ENCODE data around the gene ESM1. TPM values are rescaled to one million over a fixed set of nuclear protein-coding genes. Genes with fewer than 3 reads are reported as not detected.

Gene ESM1
- total RNA-seq, 1 experiment from 2014 or later, result not detected

GRCh38 chr5:54969242-54969641 is 16.2 kb downstream of the ESM1 start:
- DNase-seq (ENCODE audit: low read depth, low spot score) (no peak), ATAC-seq (no peak)
- Histone ChIP-seq H3K4me3 (ENCODE audit: low read depth in 2 of 2, low read length in 2 of 2) (no peak overlapping the region), H3K27me3 (ENCODE audit: control insufficient read depth, insufficient read depth, low read length) (peaks cover 8% of the 10 kb centered on the region), H3K27ac (ENCODE audit: low read length) (no peak overlapping the region), H3K36me3 (ENCODE audit: control insufficient read depth, insufficient read depth, low read length) (no peaks in the 10 kb centered on the region), H3K9me3 (ENCODE audit: control insufficient read depth, insufficient read depth, low read depth, low read length) (no peaks in the 10 kb centered on the region), H3K4me1 (ENCODE audit: control insufficient read depth, insufficient read depth, low read length) (no peaks in the 10 kb centered on the region)
- in situ Hi-C loops (cut with HindIII; ENCODE audit: low pct_unique_long_range_greater_than_20kb, low sequenced_read_pairs), result no loop called here
- CTCF ChIA-PET, result no interaction called here
- intact Hi-C loops (cut with micrococcal nuclease; ENCODE audit: unreplicated experiment), result no loop called here
- no TSS peak for BruUV-seq (replicated peaks)
- TF ChIP-seq SIN3A (IDR thresholded peaks at IDR 0.05; ENCODE audit: borderline replicate concordance, insufficient read depth, low read depth, low read length), result no peak
- no peak for TF ChIP-seq TCF7L2 (IDR thresholded peaks at IDR 0.05; ENCODE audit: low read depth, low read length)
- POLR2A ChIA-PET, result no interaction called here

DNA sequence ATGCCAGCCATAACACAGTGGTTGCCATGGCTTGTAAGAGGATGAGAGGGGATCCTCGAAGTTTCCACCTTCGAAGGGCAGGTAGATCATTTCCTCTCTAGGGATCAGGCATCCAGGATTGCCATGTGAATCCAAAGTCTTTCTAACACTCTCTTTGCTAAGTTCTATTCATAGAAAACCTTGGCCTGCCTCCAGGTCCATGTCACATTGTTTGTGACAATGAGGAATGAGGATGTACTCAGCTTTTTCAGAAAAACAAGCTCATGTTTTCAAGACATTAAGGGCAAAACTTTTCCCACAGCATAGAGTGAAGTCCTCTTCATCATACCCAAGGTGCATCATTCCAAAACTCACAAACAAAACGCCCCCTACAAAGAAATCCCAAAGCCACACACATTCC is 19.6 kb downstream of the ESM1 start:
- in situ Hi-C loops (cut with HindIII; ENCODE audit: low pct_unique_long_range_greater_than_20kb, low sequenced_read_pairs), result no loop called here
- ChIA-PET POLR2A (interaction anchor here (0.9 kb wide), 1 partner anchor 194 kb away, joined by 4 read pairs; no protein-coding TSS in a partner anchor), CTCF (no interaction called here)
- TF ChIP-seq TCF7L2 (IDR thresholded peaks at IDR 0.05; ENCODE audit: low read depth, low read length), result no peak
- TF ChIP-seq POLR2AphosphoS5 (IDR thresholded peaks at IDR 0.05; ENCODE audit: low read depth, low read length), result no peak
- TF ChIP-seq REST (IDR thresholded peaks at IDR 0.05; ENCODE audit: insufficient read depth in 1 of 2, low read depth in 2 of 2, low read length in 1 of 2), result no peak
- no peak for TF ChIP-seq SIN3A (IDR thresholded peaks at IDR 0.05; ENCODE audit: borderline replicate concordance, insufficient read depth, low read depth, low read length)
- TF ChIP-seq CTCF (IDR thresholded peaks at IDR 0.05), result no peak
- BruUV-seq (replicated peaks), result no TSS peak
- Histone ChIP-seq H3K27me3 (ENCODE audit: control insufficient read depth, insufficient read depth, low read length) (peaks cover 8% of the 10 kb centered on the region), H3K27ac (ENCODE audit: low read length) (no peak overlapping the region), H3K4me1 (ENCODE audit: control insufficient read depth, insufficient read depth, low read length) (no peaks in the 10 kb centered on the region), H3K4me3 (ENCODE audit: low read depth in 2 of 2, low read length in 2 of 2) (no peak overlapping the region), H3K9me3 (ENCODE audit: control insufficient read depth, insufficient read depth, low read depth, low read length) (no peaks in the 10 kb centered on the region), H3K36me3 (ENCODE audit: control insufficient read depth, insufficient read depth, low read length) (no peaks in the 10 kb centered on the region)
- no peak for ATAC-seq
- intact Hi-C loops (cut with micrococcal nuclease; ENCODE audit: unreplicated experiment), result no loop called here
- DNase-seq (ENCODE audit: low read depth, low spot score), result no peak

- intact Hi-C loops (cut with micrococcal nuclease; ENCODE audit: unreplicated experiment) (no loop called here), in situ Hi-C loops (cut with HindIII; ENCODE audit: low pct_unique_long_range_greater_than_20kb, low sequenced_read_pairs) (no loop called here)
- ATAC-seq (no peak), DNase-seq (ENCODE audit: low read depth, low spot score) (no peak)
- no TSS peak for BruUV-seq (replicated peaks)
- H3K4me1 ChIP-seq (ENCODE audit: control insufficient read depth, insufficient read depth, low read length), result no peaks in the 10 kb centered on the region
- peaks cover 4% of the 10 kb centered on the region; the same call in 1 of the 2 replicates for H3K27me3 ChIP-seq (ENCODE audit: control insufficient read depth, insufficient read depth, low read length)
- POLR2A ChIA-PET, result no interaction called here
- no peaks in the 10 kb centered on the region for H3K9me3 ChIP-seq (ENCODE audit: control insufficient read depth, insufficient read depth, low read depth, low read length)
- CTCF ChIA-PET, result no interaction called here
- no peak overlapping the region for H3K27ac ChIP-seq (ENCODE audit: low read length)
- no peak for TF ChIP-seq REST (IDR thresholded peaks at IDR 0.05; ENCODE audit: insufficient read depth in 1 of 2, low read depth in 2 of 2, low read length in 1 of 2)
- TF ChIP-seq CTCF (IDR thresholded peaks at IDR 0.05), result no peak
- no peak for TF ChIP-seq TCF7L2 (IDR thresholded peaks at IDR 0.05; ENCODE audit: low read depth, low read length)
- TF ChIP-seq POLR2AphosphoS5 (IDR thresholded peaks at IDR 0.05; ENCODE audit: low read depth, low read length), result no peak
- H3K36me3 ChIP-seq (ENCODE audit: control insufficient read depth, insufficient read depth, low read length), result no peaks in the 10 kb centered on the region
- no peak overlapping the region for H3K4me3 ChIP-seq (ENCODE audit: low read depth in 2 of 2, low read length in 2 of 2)
Measured at GRCh38 chr5:54964405-54964804, 21.0 kb downstream of the ESM1 start.

All from Panc1 (cell line).